ENCODE data around the gene DNAH8. TPM values are rescaled to one million over a fixed set of nuclear protein-coding genes. Genes with fewer than 3 reads are reported as not detected.

DNAH8 gene
- total and polyA plus RNA-seq, 2 donors (not counting 3 experiments of a cell fraction or from before 2014, with no cell fraction given), result 0.29 to 0.61 TPM

- FAIRE-seq, result no peak
- CTCF ChIA-PET, result no interaction called here
- dilution Hi-C loops (cut with MboI; ENCODE audit: extremely low pct_ligation_motif_present, low sequenced_read_pairs), result no loop called here
These were observed 144.9 kb downstream of the DNAH8 start for GRCh38 chr6:38860041-38860440.

More at GRCh38 chr6:38860041-38860440, 144.9 kb downstream of the DNAH8 start:
- no peaks in the 10 kb centered on the region for H3K36me3 ChIP-seq (ENCODE audit: control insufficient read depth in 2 of 2, extremely low read depth in 1 of 2, insufficient read depth in 2 of 2, low read length in 2 of 2)
- no peaks in the 10 kb centered on the region for H3K79me2 ChIP-seq (ENCODE audit: control insufficient read depth, insufficient read depth, low read length)
- no peak overlapping the region for H3K4me2 ChIP-seq (ENCODE audit: insufficient read depth, low read length)
- peaks cover 0 to 7% of the 10 kb centered on the region in 2 experiments for H3K27me3 ChIP-seq (ENCODE audit: control insufficient read depth in 2 of 2, insufficient read depth in 2 of 2, low read length in 2 of 2)
- no TSS peak for BruUV-seq (replicated peaks)
- no peak overlapping the region for H3K4me3 ChIP-seq (replicated peaks in 1 of 3; ENCODE audit: insufficient read depth in 1 of 3, low read depth in 1 of 3, low read length in 3 of 3)
- POLR2A ChIA-PET, result no interaction called here
- H3K9ac ChIP-seq (replicated peaks; ENCODE audit: extremely low read depth, insufficient read depth, low read length), result no peak overlapping the region
- no peaks in the 10 kb centered on the region for H4K20me1 ChIP-seq (replicated peaks; ENCODE audit: control insufficient read depth, extremely low read depth, insufficient read depth, low read length)
- no peaks in the 10 kb centered on the region for H3K9me1 ChIP-seq (replicated peaks; ENCODE audit: control insufficient read depth, extremely low read depth, insufficient read depth, low read length)
- no peaks in the 10 kb centered on the region for H3K4me1 ChIP-seq (ENCODE audit: control insufficient read depth, extremely low read depth, insufficient read depth, low read length)
- H2AFZ ChIP-seq (ENCODE audit: low read depth, low read length), result no peak overlapping the region
- no peaks in the 10 kb centered on the region for H3K9me3 ChIP-seq (replicated peaks; ENCODE audit: control insufficient read depth, insufficient read depth, low read length)
- no peak for DNase-seq (ENCODE audit: low read depth, low spot score)
- intact Hi-C loops (cut with micrococcal nuclease), result no loop called here
- H3K27ac ChIP-seq (ENCODE audit: insufficient read depth, low read depth, low read length), result no peak overlapping the region
- no peak for TF ChIP-seq POLR2A (IDR thresholded peaks at IDR 0.05; ENCODE audit: low read depth, low read length)
- TF ChIP-seq MAX (IDR thresholded peaks at IDR 0.05; ENCODE audit: insufficient read depth, insufficient read length), result no peak
- TF ChIP-seq FOS (IDR thresholded peaks at IDR 0.05; ENCODE audit: borderline replicate concordance, insufficient read depth, low read length), result no peak
- TF ChIP-seq POLR2AphosphoS5 (IDR thresholded peaks at IDR 0.05; ENCODE audit: insufficient read depth, low read depth, low read length), result no peak
- TF ChIP-seq JUN (IDR thresholded peaks at IDR 0.05; ENCODE audit: borderline replicate concordance, insufficient read depth, insufficient read length, low read depth), result no peak
- no peak for TF ChIP-seq EZH2 (IDR thresholded peaks at IDR 0.05; ENCODE audit: borderline replicate concordance, low read depth, low read length, severe bottlenecking)
- no peak for TF ChIP-seq MYC (IDR thresholded peaks at IDR 0.05; ENCODE audit: low read depth, low read length)
- no peak for TF ChIP-seq GATA2 (IDR thresholded peaks at IDR 0.05; ENCODE audit: insufficient read depth, insufficient read length, low read depth, low read length)
- TF ChIP-seq CTCF (IDR thresholded peaks at IDR 0.05; ENCODE audit: extremely low read depth in 1 of 2, insufficient read depth in 1 of 2, low read depth in 1 of 2, low read length in 2 of 2), result no peak
